HG02943 (cell line): ENCODE results near the gene ZBTB34.

Source experiments
- ATAC-seq: cut with Tn5 transposase; IDR thresholded peaks from one replicate; pipeline ENCODE4 v1.9.1; 2021; ENCODE audit warnings: mild to moderate bottlenecking, low read depth, moderate library complexity; ENCODE audit not compliant: unreplicated experiment

ZBTB34 gene

DNA sequence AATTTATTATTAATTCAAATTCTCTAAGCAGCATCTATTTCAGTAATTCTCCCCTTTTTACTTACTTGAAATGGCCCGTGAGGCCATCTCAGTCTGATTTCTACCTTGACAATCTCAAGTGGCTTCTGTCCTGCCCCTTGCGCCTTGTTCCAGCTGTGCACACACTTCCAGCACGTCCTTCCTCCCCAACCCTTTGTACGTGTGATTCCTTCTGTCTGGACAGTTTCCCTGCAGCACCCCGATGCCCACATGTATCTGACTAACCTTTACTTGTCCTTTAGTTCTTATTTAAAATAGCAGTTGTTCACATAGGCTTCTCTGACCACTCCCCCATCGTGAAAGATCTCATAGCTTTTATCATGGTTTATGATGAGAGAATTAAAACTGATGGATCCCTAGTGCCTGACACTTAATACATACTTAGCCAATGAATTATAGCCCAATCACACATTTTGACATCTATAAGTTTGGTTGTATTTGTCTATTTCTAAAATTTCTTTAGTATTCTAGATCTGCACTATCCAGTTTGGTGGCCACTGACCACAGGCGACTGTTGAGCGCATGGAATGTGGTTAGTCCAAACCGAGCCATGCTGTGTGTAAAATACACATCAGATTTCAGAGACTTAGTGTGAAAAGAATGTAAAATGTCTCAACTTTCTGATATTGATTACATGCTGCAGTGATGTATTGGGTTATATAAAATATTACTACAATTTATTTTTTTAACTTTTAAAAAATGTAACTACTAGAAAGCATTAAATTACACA is 14.3 kb downstream of the ZBTB34 start:
- no peak for ATAC-seq

DNA sequence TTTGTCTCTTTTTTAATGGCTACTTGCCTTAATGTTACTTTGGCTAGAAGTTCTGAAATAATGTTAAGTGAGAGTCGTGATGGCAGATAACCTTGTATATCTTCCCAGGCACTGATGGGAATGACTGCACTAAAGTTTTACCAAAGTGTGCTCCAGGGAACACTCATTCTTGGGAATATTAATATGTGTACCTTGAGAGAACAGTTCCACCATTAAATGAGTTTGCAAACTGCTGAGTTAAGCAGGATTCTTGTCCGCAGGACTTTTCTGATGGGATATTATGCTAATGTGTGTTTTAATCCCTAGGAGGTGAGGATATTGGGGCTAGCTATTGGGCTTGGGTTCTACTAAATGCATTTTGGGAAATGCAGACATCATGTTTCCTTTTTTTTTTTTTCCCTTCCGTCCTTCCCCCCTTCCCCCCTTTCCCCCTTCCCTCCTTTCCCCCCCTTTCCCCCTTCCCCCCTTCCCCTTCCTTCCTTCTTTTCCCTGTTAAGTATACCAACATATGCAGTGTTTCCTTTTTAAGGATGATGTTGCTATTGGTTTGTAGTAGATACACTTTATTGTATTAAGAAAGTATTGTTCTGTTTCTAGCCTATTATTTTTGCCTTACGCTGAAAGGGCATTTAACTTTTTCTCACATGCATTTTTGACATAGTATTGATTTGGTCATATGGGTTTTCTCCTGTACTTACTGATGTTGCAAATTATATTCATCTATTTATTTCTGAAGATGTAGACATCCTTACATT is 15.5 kb downstream of the ZBTB34 start:
- ATAC-seq = no peak

DNA sequence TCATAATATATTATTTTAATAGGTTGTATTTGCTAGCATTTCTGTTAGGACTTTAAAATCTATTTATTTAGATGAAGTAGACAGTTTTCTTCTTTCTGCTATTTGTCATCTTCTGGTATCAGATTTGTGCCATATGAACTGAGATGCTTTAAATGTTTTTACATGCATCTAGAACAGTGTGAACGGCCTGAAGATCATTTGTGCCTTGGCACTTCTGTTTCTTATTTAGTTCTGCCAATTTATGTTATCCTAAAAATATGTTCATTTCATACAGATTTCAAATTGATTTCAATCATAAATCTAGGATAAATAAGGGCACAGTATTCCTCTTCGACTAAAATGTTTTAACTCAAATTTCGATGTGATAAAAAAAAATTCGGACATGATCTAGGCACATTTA is 16.1 kb downstream of the ZBTB34 start:
- no peak for ATAC-seq

DNA sequence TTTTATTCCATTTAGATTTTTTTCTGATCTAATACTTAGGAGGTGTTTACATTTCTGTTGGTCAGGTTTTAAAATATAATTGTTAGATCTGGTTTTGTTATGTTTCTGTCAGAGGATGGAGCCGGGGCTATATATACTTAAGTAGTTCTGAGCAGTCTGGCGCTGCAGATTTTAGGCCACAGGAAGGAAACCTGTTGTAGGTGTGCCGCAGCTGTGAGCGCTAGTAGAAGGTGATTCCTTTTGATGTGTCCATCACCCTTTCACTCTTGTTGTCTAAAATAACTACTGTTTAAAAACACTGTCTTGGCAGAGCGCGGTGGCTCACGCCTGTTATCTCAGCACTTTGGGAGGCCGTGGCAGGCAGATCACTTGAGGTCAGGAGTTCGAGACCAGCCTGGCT is 17.0 kb downstream of the ZBTB34 start:
- no peak for ATAC-seq

DNA sequence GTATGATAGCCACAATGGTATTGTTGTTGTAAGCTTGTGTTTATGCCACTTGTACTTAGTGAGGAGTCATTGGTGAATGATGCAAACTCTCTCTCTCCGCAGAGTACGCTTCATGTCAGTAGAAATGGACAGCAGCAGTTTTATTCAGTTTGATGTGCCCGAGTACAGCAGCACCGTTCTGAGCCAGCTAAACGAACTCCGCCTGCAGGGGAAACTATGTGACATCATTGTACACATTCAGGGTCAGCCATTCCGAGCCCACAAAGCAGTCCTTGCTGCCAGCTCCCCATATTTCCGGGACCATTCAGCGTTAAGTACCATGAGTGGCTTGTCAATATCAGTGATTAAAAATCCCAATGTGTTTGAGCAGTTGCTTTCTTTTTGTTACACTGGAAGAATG is 18.8 kb downstream of the ZBTB34 start:
- ATAC-seq = no peak

DNA sequence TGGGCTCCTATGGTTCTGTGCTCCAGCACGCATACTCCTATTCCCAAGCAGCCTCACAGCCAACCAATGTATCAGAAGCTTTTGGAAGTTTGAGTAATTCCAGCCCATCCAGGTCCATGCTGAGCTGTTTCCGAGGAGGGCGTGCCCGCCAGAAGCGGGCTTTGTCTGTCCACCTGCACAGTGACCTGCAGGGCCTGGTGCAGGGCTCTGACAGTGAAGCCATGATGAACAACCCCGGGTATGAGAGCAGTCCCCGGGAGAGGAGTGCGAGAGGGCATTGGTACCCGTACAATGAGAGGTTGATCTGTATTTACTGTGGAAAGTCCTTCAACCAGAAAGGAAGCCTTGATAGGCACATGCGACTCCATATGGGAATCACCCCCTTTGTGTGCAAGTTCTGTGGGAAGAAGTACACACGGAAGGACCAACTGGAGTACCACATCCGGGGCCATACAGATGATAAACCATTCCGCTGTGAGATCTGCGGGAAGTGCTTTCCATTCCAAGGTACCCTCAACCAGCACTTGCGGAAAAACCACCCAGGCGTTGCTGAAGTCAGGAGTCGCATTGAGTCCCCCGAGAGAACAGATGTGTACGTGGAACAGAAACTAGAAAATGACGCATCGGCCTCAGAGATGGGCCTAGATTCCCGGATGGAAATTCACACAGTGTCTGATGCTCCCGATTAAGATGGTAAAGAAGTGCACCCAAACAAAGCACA is 19.9 kb downstream of the ZBTB34 start:
- no peak for ATAC-seq

DNA sequence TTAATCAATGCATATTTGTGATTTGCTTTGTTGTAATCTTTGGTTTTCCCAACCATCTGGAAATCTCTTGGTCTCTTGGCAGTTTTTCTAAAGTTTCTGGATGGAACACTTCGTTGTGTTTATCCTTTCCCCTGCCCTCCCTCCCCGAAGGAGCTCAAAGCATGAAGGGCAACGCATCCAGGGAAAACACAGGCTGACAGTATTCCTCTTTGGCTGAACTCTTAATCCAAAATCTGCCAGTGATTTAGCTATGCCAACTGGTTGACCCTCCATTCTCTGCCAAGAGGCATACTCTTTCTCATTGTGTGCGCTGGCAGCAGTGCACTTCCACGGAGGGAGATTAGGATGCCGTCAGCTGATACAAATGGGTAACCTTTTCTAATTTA is 20.5 kb downstream of the ZBTB34 start:
- no peak for ATAC-seq

DNA sequence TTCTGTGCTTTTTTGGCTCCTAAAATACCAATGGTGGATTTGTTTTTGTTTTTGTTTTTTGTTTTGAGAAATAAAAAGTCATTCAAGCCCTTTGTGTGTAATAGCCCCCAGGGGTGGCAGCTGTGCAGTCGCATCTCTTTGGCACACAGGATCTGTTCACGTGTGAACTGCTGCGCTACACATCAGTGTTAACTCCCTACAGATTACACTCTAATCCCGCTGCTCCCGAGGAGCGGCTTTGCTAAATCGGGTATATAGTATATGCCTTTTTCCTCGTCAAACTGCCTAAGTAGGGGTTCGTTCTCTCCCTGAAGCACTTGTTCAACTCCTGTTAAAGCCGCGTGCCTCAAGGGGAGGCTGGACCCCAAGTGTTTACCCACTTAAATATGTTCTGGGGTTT is 22.3 kb downstream of the ZBTB34 start:
- no peak for ATAC-seq

DNA sequence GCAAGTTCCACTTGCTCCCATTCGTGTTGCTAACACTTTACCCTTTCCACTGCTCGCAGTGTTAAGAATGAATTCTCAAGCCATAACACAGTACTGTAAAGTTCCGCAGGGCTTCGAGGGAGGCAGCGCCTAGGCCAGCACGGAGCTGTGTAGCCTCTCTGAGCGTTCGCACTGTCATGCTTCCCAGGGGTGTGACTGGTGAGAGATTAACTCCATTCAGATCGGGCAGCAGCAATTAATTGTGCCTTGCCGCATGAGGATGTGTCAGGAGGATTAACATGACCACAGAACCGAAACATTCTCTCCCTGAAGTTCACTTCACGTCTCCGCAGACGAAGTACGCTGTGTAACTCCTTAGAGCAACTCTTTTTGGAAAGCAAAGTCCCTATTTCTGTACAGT is 23.2 kb downstream of the ZBTB34 start:
- ATAC-seq = no peak

DNA sequence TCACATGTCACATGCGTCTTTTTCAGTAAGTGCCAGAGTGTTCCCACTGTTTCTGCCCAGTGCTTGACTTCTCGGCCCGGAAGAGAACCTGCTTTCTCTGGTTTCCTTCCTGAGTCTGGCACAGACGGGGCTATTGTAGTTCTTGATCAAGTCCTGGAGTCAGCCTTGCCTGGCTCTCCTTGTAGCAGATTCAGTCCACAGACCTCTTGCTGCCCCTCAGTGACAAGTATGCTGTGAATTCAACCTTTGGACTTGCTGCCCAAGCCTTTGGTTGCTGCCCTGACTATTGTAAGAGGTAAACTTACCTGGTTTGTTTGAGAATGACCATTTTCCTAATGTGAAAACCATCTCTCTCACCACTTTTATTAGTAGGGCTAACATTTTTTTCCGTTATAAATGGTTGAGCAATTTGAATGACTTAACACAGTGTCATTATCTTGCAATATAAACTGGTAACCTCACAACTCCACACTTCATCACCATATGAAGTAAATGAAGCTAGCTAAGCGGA is 24.7 kb downstream of the ZBTB34 start:
- no peak for ATAC-seq

DNA sequence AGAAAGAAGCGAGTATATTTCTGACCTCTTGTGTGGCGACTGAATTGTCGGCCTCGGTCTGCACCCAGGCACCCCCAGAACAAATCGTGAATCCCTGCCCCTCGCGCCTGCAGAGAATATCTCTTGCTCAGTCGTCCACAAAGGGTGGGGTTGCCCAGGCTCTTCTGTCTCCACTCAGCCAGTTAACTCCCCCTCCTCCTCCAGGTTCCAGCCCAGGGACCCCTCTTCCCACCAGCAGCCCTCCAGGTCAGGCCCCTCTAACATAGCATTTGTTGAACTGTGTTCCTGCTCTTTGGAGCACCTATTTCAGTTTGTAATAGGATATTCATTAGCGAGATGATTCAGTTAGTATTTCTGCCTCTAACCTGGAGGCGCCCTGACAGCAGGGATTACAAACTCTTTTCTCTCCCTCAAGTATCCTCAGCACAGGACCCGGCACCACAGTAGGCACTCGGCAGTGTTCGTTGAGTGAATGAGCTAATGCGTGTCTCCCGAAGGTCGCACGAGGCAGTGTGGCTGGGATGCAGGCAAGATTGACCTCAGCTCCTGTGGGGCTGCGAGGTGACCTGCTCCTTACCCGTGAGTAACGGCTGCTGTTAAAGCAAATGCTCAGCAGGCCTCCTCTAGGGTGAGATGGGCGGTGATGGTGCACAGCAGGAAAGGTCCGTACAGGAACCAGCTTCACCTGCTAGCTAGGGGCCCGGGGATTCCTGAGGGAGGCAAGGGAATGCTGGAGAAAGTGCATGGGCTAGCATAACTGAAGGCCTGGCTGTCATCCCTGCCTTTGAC is 25.8 kb downstream of the ZBTB34 start:
- ATAC-seq = no peak

DNA sequence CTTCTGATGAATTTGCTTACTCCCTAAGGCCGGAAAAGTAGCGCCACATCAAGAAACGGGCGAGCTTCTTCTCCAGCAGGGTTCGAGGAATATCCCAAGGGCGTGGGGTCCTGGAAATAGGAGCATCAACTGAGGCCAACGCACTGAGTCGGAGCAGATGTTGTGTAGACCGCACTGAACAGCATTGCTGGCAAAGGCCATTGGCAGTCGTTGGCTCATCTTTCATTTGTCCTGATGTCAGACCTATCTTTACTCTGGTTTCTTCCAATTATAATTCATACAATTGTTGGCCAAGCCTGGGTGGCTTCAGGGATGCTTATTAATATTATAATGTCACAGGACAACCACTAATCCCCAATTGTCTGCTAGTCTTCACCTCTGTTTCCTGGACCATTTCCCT is 26.5 kb downstream of the ZBTB34 start:
- no peak for ATAC-seq

DNA sequence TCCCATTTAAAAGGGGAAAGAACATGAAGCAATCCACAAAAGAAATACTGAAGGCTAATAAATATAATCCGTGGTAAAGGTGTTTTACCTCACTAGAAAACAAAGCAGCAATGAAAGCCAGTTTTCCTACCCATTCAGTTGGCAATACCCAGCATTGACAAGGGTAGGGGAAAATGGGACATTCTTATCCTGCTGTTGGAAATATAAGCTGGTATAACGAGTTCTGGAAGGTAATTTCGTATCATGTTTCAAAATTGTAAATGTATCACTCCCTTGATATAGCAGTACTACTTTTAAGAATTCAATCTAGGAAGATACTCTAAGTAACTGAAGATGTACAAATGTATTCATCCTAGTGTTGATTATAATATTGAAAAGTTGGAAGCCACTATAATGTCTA is 31.2 kb downstream of the ZBTB34 start:
- no peak for ATAC-seq

DNA sequence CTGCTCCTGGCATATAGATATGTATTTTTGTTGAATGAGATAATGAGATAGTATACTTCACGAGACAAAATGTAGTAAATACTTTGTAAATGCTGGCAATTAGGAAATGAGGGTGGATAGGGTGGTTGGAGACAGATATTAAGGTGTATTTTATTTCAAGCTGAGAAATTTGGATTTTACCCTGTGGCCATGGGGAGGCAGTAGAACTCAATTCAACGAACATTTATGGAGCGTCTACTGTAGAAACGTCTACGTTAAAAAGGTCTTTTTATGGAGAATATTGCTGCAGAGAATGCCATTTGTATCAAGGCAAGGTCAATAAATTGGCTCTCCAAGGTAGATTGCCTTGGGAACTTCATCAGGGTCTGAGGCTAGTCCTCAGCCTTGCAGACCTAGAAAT is 32.6 kb downstream of the ZBTB34 start:
- ATAC-seq = no peak

DNA sequence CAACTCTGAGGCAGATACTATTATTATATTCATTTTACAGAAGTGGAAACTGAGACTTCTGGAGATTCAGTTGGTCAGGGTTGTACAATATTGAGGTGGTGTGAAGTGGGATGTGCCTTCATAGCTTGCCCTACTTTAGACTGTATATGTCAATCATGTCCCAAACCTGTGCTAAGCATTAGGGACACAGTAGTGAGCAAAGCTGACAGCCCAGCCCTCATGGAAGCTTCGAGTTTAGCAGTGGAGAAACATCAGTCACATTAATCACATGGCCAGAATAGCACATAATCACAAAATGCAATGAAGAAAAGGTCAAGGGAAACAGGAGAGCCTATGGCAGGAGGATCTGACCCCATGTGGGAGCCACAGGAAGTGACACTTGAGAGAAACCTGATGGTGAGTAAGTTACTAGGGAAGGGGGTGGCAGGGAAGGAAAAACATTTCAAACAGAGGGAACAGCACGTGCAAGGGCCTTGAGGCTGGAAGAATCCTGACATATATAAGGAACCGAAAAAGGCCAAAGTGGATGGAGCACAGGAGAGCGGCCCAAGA is 33.7 kb downstream of the ZBTB34 start:
- no peak for ATAC-seq

DNA sequence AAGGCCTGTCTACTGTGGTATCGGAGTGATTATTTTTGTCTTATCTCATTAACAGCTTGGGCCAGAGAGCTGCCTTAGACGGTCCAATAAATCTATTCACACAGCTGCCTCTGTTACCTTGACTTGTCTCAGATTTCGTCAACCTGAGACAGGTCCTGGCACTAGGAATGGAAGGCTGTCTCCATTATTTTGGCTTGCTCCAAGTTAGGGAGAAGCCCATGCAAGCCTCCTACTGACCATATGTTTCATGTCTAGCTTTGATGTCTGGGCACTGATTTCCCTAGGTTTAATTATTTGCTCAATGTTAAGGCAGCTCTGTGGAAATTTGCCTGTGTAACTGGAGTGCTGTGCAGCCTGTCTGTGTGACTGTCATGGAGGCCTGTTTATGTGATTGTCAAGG is 41.8 kb downstream of the ZBTB34 start:
- ATAC-seq = no peak

DNA sequence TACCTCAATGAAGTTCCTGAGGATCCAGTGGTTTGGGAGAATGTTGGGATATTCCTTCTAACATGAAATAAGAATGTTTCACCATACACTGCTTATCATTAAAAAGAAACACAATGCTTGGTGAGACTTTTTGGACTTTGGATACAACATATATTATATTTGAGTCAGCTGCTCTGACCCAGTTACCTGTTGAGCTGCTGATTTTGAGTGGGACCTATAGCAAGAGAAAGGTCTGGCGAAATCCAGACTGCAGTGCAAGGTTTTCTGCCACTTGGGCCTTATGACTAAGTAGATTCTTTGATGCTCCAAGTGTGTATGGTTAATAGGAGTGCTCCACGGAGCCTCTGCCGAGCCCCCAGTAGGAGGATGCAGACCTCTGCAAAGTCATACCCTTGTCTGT is 44.1 kb downstream of the ZBTB34 start:
- no peak for ATAC-seq

DNA sequence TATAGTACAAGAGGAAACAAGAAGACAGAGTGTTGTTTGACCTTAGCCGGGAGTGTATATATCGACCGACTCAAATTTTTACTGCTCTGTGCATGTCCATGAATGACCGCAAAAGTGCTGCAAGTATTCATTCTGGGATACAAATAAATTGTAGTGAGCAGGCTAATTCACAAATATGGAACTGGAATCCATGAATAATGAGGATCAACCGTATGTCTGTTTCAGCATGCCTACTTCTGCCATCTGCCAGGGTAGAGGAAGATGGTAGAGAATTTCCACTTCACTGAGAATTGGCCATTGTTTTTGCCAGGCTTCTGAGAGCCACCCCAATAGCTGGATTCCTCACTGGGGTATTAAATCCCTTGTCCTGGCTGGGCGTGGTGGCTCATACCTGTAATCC is 45.7 kb downstream of the ZBTB34 start:
- no peak for ATAC-seq

DNA sequence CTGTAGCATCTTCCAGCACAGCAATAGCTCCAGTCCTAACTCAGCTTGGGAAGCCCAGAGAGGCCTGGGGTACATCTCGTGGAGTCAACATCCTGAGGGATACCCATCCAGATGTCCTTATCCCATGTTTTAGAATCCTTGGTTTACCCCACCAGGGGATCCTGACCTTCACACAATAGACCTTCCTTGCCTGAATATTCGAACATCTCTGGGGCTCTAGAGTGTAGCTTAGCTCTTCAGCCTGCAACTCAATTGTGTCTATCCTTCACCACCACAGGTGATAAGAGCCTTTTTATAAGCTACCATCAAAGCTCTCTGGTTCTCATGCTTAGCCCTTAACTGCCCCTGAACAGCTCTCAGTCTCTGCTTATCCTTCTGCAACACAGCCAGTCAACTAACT is 46.6 kb downstream of the ZBTB34 start:
- no peak for ATAC-seq
